IPS-18c (cell line): ENCODE measurements around the gene SULT2A1.

Experiments used
- H3K4me3 ChIP-seq: 2 replicates; pipeline ENCODE4 v1.7.0; 2013; ENCODE audit warnings: low read depth, mild to moderate bottlenecking, low read length, moderate library complexity; ENCODE audit not compliant: insufficient read depth
- H3K9me3 ChIP-seq: one replicate; pipeline ENCODE4 v1.6.1; 2013; ENCODE audit warnings: mild to moderate bottlenecking, low read length, moderate library complexity; ENCODE audit not compliant: control insufficient read depth, insufficient read depth

The SULT2A1 gene

GRCh38 chr19:47824396-47824795, 61.7 kb downstream of the SULT2A1 start:
- no peak overlapping the region for H3K4me3 ChIP-seq
- H3K9me3 ChIP-seq, result no peaks in the 10 kb centered on the region

- peak within 1 kb of the TSS; percentile 20; the same call in 1 of the 2 replicates for H3K4me3 ChIP-seq
- H3K9me3 ChIP-seq, result no peaks in the 10 kb centered on the region
Measured at GRCh38 chr19:47821460-47822020, 64.6 kb downstream of the SULT2A1 start, which contains the start of gene CRX. Gene CRX (plus strand): TSS chr19:47821937. CDS start chr19:47834444, 12,507 bp downstream.
